Measurements from ENCODE around the gene ORC2.

DNA sequence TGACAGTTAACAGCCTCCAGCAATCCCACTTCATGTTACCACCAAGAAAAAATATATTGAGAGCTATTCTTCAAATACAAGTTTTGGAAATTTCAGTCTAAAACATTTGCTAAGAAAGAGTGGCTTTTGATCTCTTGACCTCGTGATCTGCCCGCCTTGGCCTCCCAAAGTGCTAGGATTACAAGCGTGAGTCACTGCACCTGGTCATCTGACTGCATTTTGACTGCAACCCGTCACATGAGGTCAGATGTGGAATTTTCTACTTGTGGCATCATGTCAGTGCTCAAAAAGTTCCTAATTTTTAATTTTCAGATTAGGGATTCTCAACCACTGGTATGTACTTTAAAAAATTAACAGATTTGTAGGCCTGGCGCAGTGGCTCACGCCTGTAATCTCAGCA lies 89.9 kb downstream of the ORC2 start:
- TF ChIP-seq EGR1 (IDR thresholded peaks at IDR 0.05): no peak
- TF ChIP-seq, protein P1, sequence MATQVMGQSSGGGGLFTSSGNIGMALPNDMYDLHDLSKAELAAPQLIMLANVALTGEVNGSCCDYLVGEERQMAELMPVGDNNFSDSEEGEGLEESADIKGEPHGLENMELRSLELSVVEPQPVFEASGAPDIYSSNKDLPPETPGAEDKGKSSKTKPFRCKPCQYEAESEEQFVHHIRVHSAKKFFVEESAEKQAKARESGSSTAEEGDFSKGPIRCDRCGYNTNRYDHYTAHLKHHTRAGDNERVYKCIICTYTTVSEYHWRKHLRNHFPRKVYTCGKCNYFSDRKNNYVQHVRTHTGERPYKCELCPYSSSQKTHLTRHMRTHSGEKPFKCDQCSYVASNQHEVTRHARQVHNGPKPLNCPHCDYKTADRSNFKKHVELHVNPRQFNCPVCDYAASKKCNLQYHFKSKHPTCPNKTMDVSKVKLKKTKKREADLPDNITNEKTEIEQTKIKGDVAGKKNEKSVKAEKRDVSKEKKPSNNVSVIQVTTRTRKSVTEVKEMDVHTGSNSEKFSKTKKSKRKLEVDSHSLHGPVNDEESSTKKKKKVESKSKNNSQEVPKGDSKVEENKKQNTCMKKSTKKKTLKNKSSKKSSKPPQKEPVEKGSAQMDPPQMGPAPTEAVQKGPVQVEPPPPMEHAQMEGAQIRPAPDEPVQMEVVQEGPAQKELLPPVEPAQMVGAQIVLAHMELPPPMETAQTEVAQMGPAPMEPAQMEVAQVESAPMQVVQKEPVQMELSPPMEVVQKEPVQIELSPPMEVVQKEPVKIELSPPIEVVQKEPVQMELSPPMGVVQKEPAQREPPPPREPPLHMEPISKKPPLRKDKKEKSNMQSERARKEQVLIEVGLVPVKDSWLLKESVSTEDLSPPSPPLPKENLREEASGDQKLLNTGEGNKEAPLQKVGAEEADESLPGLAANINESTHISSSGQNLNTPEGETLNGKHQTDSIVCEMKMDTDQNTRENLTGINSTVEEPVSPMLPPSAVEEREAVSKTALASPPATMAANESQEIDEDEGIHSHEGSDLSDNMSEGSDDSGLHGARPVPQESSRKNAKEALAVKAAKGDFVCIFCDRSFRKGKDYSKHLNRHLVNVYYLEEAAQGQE (IDR thresholded peaks at IDR 0.05; ENCODE audit: low read depth): no peak
- no peak for TF ChIP-seq NFIC (IDR thresholded peaks at IDR 0.05)
- no peak for TF ChIP-seq TAF1 (IDR thresholded peaks at IDR 0.05; ENCODE audit: low read depth)
- TF ChIP-seq YY1 (IDR thresholded peaks at IDR 0.05; ENCODE audit: low read depth): no peak
- TF ChIP-seq EP300 (IDR thresholded peaks at IDR 0.05; ENCODE audit: borderline replicate concordance): no peak
- TF ChIP-seq, protein P2, sequence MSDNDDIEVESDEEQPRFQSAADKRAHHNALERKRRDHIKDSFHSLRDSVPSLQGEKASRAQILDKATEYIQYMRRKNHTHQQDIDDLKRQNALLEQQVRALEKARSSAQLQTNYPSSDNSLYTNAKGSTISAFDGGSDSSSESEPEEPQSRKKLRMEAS (IDR thresholded peaks at IDR 0.05): no peak
- no peak for TF ChIP-seq RAD21 (IDR thresholded peaks at IDR 0.05; ENCODE audit: low read depth)
- no peak for TF ChIP-seq FOXM1 (IDR thresholded peaks at IDR 0.05; ENCODE audit: borderline replicate concordance, low read depth)
- TF ChIP-seq, protein P3, sequence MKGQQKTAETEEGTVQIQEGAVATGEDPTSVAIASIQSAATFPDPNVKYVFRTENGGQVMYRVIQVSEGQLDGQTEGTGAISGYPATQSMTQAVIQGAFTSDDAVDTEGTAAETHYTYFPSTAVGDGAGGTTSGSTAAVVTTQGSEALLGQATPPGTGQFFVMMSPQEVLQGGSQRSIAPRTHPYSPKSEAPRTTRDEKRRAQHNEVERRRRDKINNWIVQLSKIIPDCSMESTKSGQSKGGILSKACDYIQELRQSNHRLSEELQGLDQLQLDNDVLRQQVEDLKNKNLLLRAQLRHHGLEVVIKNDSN (IDR thresholded peaks at IDR 0.05): no peak
- TF ChIP-seq CEBPB (IDR thresholded peaks at IDR 0.05): no peak
- TF ChIP-seq ZBTB7A (IDR thresholded peaks at IDR 0.05; ENCODE audit: low read depth): no peak
- TF ChIP-seq TEAD4 (IDR thresholded peaks at IDR 0.05): no peak
